CD4-positive, alpha-beta T cell treated with Interleukin-12 subunit alpha and Interleukin-12 subunit beta, for 1 hour (primary cell): ENCODE data around the gene DAZAP1.
A peak's percentile ranks its signal among the peaks of the same experiment; 100 is the strongest.

Source experiments
- DNase-seq: peaks from one replicate; pipeline ENCODE4 v3.0.0-alpha.2; 2020

DAZAP1 gene

DNA sequence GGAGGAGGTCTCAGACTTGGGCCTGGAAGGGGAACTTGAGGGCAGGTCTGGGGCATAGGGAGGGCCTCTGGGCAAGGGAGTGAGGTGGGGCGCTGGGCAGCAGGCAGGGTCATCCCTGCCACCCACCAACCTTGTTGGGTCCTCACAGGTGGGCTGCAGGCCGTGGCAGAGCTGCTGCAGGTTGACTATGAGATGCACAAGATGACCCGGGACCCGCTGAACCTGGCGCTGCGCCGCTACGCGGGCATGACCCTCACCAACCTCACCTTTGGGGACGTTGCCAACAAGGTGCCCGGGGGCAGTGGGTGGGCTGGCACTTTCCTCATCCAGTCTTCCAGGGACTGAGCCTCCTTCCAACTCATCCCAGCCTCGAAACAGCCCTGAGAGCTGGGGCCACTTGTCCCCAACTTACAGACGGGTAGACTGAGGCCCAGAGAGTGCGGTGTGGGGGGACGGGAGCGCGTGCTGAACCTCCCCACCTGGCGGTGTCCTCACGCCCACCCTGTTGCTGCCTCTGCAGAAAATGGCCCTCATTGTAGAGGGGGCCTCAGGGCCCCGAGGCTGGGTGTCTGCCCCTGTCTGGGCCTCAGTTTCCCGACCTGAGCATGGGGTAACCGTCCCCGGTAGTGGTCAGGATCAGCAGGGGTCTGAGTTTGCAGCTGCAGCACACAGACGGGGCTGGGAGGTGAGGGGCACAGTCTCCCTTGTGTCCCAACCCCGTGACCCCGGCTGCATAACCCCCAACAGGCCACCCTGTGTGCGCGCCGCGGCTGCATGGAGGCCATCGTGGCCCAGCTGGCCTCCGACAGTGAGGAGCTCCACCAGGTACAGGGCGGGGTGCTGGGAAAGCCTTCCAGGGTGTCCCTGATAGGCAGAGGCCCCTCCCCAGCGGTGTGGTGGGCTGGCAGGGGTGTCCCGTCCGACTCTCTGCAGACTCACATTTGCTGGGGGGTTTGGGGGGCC lies 52.9 kb downstream of the DAZAP1 start:
- no peak for DNase-seq

DNA sequence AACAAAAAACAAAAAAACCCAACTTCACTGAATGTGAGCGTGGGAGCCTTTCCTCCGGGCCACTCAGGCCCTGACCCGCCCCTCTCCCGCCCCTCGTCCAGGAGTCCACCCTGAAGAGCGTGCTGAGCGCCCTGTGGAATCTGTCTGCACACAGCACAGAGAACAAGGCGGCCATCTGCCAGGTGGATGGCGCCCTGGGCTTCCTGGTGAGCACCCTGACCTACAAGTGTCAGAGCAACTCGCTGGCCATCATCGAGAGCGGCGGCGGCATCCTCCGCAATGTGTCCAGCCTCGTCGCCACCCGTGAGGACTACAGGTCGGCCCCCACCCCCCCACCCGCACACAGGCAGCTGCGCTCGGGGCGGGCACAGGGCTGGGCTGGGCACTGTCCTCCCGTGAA lies 54.5 kb downstream of the DAZAP1 start:
- no peak for DNase-seq

DNA sequence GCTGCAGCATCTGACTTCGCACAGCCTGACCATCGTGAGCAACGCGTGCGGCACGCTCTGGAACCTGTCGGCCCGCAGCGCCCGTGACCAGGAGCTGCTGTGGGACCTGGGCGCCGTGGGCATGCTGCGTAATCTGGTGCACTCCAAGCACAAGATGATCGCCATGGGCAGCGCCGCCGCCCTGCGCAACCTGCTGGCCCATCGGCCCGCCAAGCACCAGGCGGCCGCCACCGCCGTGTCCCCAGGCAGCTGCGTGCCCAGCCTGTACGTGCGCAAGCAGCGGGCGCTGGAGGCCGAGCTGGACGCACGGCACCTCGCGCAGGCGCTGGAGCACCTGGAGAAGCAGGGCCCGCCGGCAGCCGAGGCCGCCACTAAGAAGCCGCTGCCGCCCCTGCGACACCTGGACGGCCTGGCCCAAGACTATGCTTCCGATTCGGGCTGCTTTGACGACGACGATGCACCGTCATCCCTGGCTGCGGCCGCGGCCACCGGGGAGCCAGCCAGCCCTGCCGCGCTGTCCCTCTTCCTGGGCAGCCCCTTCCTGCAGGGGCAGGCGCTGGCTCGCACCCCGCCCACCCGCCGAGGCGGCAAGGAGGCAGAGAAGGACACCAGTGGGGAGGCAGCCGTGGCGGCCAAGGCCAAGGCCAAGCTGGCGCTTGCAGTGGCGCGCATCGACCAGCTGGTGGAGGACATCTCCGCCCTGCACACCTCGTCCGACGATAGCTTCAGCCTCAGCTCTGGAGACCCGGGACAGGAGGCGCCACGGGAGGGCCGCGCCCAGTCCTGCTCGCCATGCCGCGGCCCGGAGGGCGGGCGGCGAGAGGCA lies 58.0 kb downstream of the DAZAP1 start:
- DNase-seq: peak; percentile 44

GRCh38 chr19:1466018-1466460 lies 58.7 kb downstream of the DAZAP1 start:
- no peak for DNase-seq

DNA sequence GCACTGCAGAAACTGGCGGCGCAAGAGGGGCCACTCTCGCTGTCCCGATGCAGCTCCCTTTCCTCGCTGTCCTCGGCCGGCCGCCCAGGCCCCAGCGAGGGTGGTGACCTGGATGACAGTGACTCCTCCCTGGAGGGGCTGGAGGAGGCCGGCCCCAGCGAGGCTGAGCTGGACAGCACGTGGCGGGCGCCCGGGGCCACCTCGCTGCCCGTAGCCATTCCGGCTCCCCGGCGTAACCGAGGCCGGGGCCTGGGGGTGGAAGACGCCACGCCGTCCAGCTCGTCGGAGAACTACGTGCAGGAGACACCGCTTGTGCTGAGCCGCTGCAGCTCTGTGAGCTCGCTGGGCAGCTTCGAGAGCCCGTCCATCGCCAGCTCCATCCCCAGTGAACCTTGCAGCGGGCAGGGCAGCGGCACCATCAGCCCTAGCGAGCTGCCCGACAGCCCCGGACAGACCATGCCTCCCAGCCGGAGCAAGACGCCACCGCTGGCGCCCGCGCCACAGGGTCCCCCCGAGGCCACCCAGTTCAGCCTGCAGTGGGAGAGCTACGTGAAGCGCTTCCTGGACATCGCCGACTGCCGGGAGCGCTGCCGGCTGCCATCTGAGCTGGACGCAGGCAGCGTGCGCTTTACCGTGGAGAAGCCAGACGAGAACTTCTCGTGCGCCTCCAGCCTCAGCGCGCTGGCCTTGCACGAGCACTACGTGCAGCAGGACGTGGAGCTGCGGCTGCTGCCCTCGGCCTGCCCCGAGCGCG lies 59.3 kb downstream of the DAZAP1 start:
- no peak for DNase-seq

- no peak for DNase-seq
Measured at GRCh38 chr19:1467215-1467489, 59.8 kb downstream of the DAZAP1 start.

- no peak for DNase-seq
Measured at GRCh38 chr19:1467490-1468273, 60.3 kb downstream of the DAZAP1 start.

DNA sequence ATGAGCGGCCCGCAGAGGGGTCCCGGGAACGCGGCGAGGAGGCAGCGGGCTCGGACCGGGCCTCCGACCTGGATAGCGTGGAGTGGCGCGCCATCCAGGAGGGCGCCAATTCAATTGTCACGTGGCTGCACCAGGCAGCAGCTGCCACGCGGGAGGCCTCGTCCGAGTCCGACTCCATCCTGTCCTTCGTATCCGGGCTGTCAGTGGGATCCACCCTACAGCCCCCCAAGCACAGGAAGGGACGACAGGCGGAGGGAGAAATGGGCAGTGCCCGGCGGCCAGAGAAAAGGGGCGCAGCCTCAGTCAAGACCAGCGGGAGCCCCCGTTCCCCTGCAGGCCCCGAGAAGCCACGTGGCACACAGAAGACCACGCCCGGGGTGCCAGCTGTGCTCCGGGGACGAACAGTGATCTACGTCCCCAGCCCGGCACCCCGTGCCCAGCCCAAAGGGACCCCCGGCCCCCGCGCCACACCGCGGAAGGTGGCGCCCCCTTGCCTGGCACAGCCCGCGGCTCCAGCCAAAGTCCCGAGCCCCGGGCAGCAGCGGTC lies 61.0 kb downstream of the DAZAP1 start:
- DNase-seq: no peak

DNA sequence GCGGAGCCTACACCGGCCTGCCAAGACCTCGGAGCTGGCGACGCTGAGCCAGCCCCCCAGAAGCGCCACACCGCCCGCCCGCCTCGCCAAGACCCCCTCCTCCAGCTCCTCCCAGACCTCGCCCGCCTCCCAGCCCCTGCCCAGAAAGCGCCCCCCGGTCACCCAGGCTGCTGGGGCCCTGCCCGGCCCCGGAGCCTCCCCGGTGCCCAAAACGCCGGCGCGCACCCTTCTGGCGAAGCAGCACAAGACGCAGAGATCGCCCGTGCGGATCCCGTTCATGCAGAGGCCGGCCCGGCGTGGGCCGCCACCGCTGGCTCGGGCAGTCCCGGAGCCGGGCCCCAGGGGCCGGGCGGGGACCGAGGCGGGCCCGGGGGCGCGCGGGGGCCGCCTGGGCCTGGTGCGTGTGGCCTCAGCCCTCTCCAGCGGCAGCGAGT lies 61.5 kb downstream of the DAZAP1 start:
- peak; percentile 31 for DNase-seq

GRCh38 chr19:1469255-1470054 lies 62.1 kb downstream of the DAZAP1 start:
- DNase-seq: peak; percentile 34

DNA sequence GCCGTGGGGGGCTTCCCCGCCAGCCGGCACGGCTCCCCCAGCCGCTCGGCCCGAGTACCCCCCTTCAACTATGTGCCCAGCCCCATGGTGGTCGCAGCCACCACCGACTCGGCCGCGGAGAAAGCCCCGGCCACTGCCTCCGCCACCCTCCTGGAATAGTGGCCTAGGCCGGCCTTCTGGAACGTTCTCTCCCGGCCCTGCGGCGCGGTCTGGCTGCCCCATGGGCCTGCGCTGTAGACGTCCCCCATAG lies 62.6 kb downstream of the DAZAP1 start:
- DNase-seq: no peak

DNA sequence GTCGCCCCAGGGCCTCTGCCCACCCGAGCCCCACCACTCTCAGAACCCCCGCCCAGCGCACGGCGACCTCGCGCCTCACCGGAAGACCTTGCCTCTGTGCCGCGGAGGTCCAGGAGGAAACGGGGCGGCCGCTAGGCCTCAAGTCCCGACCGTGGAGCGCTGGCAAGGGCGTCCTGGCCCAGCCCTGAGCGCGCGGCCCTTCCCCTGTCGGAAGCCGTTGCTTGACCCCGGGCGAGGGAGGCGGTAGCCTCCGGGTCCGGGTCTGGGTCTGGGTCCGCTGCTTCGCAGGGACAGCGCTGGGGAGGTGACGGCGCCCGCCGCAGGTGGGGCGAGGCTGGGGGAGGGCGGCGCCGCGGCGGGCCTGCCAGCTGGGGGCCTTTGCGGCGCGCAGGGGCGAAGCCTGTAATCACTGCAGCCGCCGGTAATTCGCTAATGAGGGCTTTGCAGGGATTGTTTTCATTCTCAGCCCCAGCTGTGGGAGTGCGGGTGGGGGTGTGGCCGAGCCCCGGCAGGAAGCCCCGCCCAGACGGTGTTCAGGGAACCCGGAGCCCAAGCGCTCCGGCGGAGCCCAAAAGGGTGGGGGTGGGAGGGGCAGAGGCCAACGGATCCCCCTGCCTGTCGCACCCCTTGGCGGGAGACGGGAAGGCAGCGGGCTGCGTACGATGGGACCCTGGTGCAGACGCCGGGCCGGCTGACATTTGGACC lies 63.1 kb downstream of the DAZAP1 start:
- DNase-seq: peak; percentile 78

DNA sequence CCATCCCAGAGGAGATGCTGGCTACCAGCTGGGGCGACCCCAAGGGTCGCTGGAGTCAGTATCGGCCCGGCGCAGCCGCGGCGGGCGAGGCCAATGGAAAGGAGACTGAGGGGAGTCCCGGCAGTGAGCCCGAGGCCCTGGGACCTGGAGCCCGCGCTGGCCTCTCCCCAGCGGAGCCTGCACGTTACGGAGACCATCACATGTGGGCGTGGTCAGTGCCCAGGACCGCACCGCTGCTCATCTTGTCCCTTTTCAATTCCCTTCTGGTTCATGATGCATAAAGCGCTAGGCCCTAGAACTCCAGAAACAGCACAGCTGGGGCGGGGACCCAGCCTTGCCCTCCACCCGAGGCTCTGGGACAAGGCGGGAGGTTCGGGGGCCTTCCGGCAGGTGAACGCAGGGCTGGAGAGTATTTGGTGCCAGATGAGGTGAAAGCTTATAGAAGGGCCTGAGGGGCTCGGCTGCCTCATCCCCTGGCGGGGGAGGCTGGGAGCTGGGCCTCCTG lies 63.7 kb downstream of the DAZAP1 start:
- peak; percentile 26 for DNase-seq

GRCh38 chr19:1471515-1472160 lies 64.3 kb downstream of the DAZAP1 start:
- DNase-seq: peak; percentile 27

GRCh38 chr19:1472231-1473084 lies 65.1 kb downstream of the DAZAP1 start:
- no peak for DNase-seq

GRCh38 chr19:1473085-1473851 lies 65.9 kb downstream of the DAZAP1 start:
- no peak for DNase-seq

DNA sequence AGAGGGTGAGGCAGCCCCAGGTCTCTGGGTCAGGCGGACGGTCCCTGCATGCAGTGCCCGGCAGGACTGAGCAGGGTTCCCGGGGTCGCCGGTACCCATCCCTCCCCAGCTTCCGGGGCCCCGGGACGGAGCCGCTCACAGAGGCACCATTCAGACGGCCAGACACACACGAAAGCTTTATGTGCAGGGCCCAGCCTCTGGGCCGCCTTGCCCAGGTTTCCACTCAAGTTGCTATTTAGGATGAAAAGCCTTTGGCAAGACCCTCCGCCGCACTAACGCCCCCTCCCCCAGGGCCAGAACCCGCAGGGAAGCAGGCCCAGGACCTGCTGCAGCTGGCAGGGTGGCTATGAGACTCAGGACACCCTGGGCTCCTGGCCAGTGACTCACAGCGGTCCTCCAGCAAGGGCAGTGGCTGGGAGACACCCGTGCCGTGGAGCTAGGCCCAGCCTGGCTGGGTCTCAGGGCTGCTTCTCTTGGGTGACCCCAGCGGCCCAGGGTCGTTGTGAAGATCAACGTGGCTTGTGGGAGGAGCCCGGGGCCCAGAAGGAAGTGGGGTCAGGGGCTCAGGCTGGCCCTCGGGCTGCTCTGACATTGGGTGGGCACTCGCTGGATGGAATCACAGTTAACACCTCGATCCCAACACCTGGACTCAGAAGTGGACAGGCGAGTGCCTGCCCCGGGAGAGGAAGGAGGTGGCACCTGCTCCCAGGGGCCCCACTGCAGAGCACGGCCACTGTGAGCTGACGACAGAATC lies 66.8 kb downstream of the DAZAP1 start:
- no peak for DNase-seq
